K562 (cell line): ENCODE results near the gene C1R. TPM values are rescaled to one million over a fixed set of nuclear protein-coding genes. Genes with fewer than 3 reads are reported as not detected.

Experiments
- CBX5 ChIP-seq: IDR thresholded peaks from 2 replicates; pipeline ENCODE4 v1.6.1; 2014; ENCODE audit warnings: low read depth, borderline replicate concordance
- E2F1 ChIP-seq: sonication (generic); formaldehyde crosslinking; IDR thresholded peaks from 2 replicates; pipeline ENCODE4 v1.8.1; 2023; ENCODE audit warnings: mild to moderate bottlenecking, missing genetic modification reagents, moderate library complexity
- ESRRB ChIP-seq: fragments of 250-450 bp; sonication (Bioruptor Pico); IDR thresholded peaks from 2 replicates; pipeline ENCODE4 v1.5.0; 2020; ENCODE audit warnings: mild to moderate bottlenecking, moderate library complexity, borderline replicate concordance
- FOXJ3 ChIP-seq: sonication (generic); formaldehyde crosslinking; IDR thresholded peaks from 2 replicates; pipeline ENCODE4 v1.4.0; 2020; ENCODE audit warnings: mild to moderate bottlenecking, missing genetic modification reagents
- GMEB1 ChIP-seq: fragments of 250-450 bp; sonication (Bioruptor Pico); IDR thresholded peaks from 2 replicates; pipeline ENCODE4 v1.4.0; 2020; ENCODE audit warnings: mild to moderate bottlenecking
- GTF2B ChIP-seq: IDR thresholded peaks from 2 replicates; pipeline ENCODE4 v1.6.1; 2011; ENCODE audit not compliant: insufficient read length; ENCODE audit errors: extremely low read depth
- HMGN3 ChIP-seq: IDR thresholded peaks from 2 replicates; pipeline ENCODE4 v1.6.1; 2011; ENCODE audit warnings: borderline replicate concordance, low read depth, mild to moderate bottlenecking, mixed read lengths, low read length; ENCODE audit not compliant: insufficient read length; ENCODE audit errors: extremely low read depth
- HMGXB4 ChIP-seq: sonication (generic); formaldehyde crosslinking; IDR thresholded peaks from 2 replicates; pipeline ENCODE4 v1.8.1; 2023; ENCODE audit warnings: mild to moderate bottlenecking, missing genetic modification reagents
- JUNB ChIP-seq: fragments of 450-650 bp; formaldehyde crosslinking; conservative IDR thresholded peaks from 2 replicates; pipeline ENCODE4 v1.4.0; 2020; ENCODE audit warnings: mild to moderate bottlenecking
- MLX ChIP-seq, 2 experiments: fragments of 450-650 bp in 1 of 2; sonication (generic) in 1 of 2; formaldehyde crosslinking; conservative IDR thresholded peaks; 2 replicates each; pipeline versions ENCODE4 v1.4.0 to v1.8.1; 2020 to 2022; ENCODE audit warnings: mild to moderate bottlenecking in 1 of 2, missing genetic modification reagents in 1 of 2
- PHF20 ChIP-seq: fragments of 450-650 bp; IDR thresholded peaks from 2 replicates; pipeline ENCODE4 v1.6.1; 2018; ENCODE audit not compliant: partially characterized antibody
- RBM15 ChIP-seq: fragments of 200-400 bp; formaldehyde crosslinking; IDR thresholded peaks from 2 replicates; pipeline ENCODE4 v1.6.1; 2018; ENCODE audit warnings: mild to moderate bottlenecking, low read length, moderate library complexity; ENCODE audit not compliant: insufficient read depth
- THRB ChIP-seq: fragments of 450-650 bp; formaldehyde crosslinking; conservative IDR thresholded peaks from 2 replicates; pipeline ENCODE4 v1.4.0; 2022; ENCODE audit warnings: mild to moderate bottlenecking, missing genetic modification characterization
- ZNF184 ChIP-seq: sonication (generic); formaldehyde crosslinking; IDR thresholded peaks from 2 replicates; pipeline ENCODE4 v1.5.0; 2020; ENCODE audit warnings: missing genetic modification reagents
- ZNF644 ChIP-seq: fragments of 200-800 bp; sonication (Bioruptor generic); IDR thresholded peaks from 2 replicates; pipeline ENCODE4 v1.6.1; 2016; ENCODE audit warnings: low read depth, missing genetic modification characterization, missing compliant biosample characterization
- ZSCAN29 ChIP-seq: fragments of 450-650 bp; IDR thresholded peaks from 2 replicates; pipeline ENCODE4 v1.6.1; 2017
- polyA plus RNA-seq, 8 experiments: library from polyadenylated mRNA; depleted of rRNA in 4 of 8; stranded (reverse) in 5 of 8; unstranded in 3 of 8; fragments of >200 nt; fragmentation: Nextera tagmentation in 2 of 8; fragmentation: Illumina TruSeq in 1 of 8; extraction: Ambion mirVana in 2 of 8; extraction: Trizol in 1 of 8; gene quantifications; 2 replicates each; pipeline versions ENCODE4 v1.2.1 to v1.2.3, GENCODE V29; 2011 to 2014; ENCODE audit warnings: inconsistent platforms in 1 of 8, missing spikeins in 1 of 8
- total RNA-seq, 7 experiments: library from RNA; depleted of rRNA in 6 of 7; stranded (reverse); fragments of >200 nt in 6 of 7; fragmentation: Illumina TruSeq in 2 of 7; extraction: Trizol in 2 of 7; gene quantifications; 2 replicates each; pipeline versions ENCODE4 v1.2.1 to v1.2.3, GENCODE V29; 2011 to 2021; ENCODE audit warnings: low replicate concordance in 1 of 7

The C1R gene
- total and polyA plus RNA-seq, 9 of the 15 experiments (the other 6 are each of a cell fraction or from before 2014, with no cell fraction given): 0.07 to 1.0 (median 0.33) TPM; not detected in 1

- TF ChIP-seq THRB (CRISPR knock-in tag) (no peak), CBX5 (no peak), GTF2B (no peak), FOXJ3 (CRISPR knock-in tag) (no peak), ZSCAN29 (no peak), RBM15 (no peak), HMGXB4 (CRISPR knock-in tag) (no peak), HMGN3 (peak; percentile 78), ZNF184 (CRISPR knock-in tag) (no peak), JUNB (no peak), PHF20 (no peak), GMEB1 (CRISPR knock-in tag) (no peak), ZNF644 (tag) (no peak), ESRRB (CRISPR knock-in tag) (no peak), E2F1 (no peak), MLX (CRISPR knock-in tag; conservative IDR thresholded peaks at IDR 0.05) (no peak)
Measured at GRCh38 chr12:7108003-7108795, 16.0 kb upstream of the C1R start (continued).
